Activated CD8-positive, alpha-beta memory T cell treated with anti-CD3 and anti-CD28 coated beads for 4 hours (primary cell): Measurements from ENCODE around the gene CDCP2.

Experiments used
- DNase-seq, 2 donors: peaks; one replicate each; pipeline ENCODE4 v3.0.0-alpha.2; 2020; ENCODE audit warnings: low read depth in 2 of 2

CDCP2 gene

GRCh38 chr1:54152696-54153095 lies at the start of gene CDCP2:
TSS of gene CDCP2 (minus strand) at chr1:54153000. CDS start at chr1:54152922, 78 bp downstream.
- DNase-seq: no peak

DNA sequence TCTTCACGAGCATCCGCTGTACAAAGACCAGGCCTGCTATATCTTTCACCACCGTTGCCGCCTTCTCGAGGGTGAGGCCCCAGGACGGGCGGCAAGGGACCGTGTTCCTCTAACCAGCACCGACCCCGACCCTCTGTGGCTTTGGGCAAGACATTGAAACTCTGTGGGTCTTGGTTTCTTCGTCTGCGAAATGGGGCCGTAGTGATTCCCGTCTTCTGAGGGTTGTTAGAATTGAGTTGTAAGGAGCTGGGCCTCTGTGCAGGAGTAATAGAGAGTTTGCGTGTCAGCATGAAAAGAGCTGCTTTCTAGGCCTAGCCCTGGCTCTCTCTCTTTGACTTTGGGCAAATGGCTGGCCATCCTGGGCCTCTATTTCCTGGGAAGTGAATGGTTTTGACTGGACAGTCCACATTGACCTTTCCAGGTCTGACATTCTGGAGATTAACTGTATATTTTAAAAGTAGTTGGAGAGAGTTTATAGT lies 47.8 kb upstream of the CDCP2 start:
- no peak for DNase-seq

DNA sequence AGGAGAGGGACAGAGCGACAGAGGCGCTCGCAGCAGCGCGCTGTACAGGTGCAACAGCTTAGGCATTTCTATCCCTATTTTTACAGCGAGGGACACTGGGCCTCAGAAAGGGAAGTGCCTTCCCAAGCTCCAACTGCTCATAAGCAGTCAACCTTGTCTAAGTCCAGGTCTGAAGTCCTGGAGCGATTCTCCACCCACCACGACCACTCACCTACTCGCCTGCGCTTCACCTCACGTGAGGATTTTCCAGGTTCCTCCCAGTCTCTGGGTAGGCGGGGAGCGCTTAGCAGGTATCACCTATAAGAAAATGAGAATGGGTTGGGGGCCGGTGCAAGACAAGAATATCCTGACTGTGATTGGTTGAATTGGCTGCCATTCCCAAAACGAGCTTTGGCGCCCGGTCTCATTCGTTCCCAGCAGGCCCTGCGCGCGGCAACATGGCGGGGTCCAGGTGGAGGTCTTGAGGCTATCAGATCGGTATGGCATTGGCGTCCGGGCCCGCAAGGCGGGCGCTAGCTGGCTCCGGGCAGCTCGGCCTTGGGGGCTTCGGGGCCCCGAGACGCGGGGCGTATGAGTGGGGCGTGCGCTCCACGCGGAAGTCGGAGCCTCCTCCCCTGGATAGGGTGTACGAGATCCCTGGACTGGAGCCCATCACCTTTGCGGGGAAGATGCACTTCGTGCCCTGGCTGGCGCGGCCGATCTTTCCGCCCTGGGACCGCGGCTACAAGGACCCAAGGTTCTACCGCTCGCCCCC lies 47.1 kb upstream of the CDCP2 start, which contains the start of the genes CYB5RL and MRPL37:
CYB5RL (minus strand) TSS at position 266 of the 754 bp plus-strand sequence. CDS start 4,414 bp downstream, outside the sequence.
MRPL37 (plus strand) TSS at position 403 of the 754 bp plus-strand sequence; CDS start at position 480, 77 bp downstream.
- peak; percentile 67 to 82 for DNase-seq

- no peak for DNase-seq
Measured at GRCh38 chr1:54199151-54199764, 46.5 kb upstream of the CDCP2 start.

DNA sequence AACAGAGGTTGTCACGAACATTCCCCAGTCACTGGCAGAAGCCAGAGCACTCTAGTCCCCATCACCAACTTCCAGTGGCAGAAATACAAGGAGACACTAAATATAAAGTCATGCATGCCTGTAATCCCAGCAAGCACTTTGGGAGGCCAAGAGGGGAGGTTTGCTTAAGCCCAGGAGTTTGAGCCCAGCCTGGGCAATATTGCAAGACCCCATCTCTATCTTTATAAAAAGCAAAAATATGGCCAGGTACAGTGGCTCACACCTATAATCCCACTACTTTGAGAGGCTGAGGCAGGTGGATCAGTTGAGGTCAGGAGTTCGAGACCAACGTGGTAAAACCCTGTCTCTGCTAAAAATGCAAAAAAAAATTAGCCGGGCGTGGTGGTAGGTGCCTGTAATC lies 40.7 kb upstream of the CDCP2 start:
- no peak for DNase-seq

GRCh38 chr1:54191525-54191924 lies 38.7 kb upstream of the CDCP2 start:
- DNase-seq: no peak

- no peak for DNase-seq
Measured at GRCh38 chr1:54190526-54190925, 37.7 kb upstream of the CDCP2 start.

GRCh38 chr1:54188291-54188690 lies 35.5 kb upstream of the CDCP2 start:
- no peak for DNase-seq

- DNase-seq: no peak
Measured at GRCh38 chr1:54186056-54186455, 33.3 kb upstream of the CDCP2 start.

- DNase-seq: no peak
Measured at GRCh38 chr1:54180701-54181360, 28.0 kb upstream of the CDCP2 start.

DNA sequence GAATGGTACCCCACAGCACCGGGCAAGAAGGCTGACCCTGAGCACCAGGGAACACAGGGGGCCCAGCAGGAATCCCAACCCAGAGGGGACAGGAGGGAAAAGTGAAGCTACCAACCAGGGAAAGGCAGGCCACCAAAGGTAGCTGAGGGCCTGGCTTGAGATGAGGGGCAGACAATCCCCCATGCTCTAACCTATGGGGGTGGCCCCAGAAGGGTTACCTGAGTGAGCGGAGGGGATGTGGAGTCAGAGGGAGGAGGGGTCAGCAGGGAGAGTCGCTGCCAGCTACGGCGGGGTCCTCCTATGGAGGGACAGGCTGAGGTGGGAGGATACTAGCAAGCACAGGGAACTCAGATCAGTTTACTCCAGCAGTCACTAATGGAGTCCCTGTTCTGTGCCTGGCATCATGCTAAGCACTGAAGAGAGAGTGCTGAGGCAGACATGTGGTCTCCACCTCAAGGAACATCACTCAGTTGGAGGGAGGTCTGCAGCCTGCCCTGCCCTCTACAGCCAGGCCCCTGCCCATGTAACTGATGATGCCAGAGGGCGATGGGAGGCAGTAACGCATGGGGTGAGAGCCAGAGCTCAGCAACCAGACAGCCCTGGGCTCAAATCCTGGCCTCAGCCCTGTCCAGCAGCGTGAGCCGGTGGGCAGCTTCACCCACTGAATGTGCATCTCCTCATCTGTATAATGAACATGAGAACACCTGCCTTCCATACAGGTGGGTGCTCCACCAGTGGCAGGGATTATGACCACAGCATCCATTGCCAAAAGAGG lies 25.7 kb upstream of the CDCP2 start:
- no peak for DNase-seq

DNA sequence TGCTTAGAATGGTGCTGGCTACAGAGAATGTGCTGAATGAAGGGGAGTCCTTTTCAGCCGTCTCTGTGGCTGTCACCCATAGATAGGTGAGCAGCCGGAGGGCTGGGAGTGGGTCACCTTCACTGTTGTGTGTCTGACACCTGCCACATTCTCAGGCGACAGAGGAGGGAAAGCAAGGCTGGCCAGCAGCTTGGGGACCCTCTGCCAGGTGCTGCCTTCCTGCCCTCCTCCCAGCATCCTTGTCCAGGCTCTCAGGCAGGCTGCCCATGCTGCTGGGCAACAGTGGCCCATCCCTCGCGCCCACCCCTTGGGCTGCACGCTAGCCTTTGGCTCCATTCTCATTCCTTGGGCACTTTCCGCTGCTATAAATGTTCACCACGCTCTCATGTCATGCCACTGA lies 24.9 kb upstream of the CDCP2 start:
- DNase-seq: no peak

DNA sequence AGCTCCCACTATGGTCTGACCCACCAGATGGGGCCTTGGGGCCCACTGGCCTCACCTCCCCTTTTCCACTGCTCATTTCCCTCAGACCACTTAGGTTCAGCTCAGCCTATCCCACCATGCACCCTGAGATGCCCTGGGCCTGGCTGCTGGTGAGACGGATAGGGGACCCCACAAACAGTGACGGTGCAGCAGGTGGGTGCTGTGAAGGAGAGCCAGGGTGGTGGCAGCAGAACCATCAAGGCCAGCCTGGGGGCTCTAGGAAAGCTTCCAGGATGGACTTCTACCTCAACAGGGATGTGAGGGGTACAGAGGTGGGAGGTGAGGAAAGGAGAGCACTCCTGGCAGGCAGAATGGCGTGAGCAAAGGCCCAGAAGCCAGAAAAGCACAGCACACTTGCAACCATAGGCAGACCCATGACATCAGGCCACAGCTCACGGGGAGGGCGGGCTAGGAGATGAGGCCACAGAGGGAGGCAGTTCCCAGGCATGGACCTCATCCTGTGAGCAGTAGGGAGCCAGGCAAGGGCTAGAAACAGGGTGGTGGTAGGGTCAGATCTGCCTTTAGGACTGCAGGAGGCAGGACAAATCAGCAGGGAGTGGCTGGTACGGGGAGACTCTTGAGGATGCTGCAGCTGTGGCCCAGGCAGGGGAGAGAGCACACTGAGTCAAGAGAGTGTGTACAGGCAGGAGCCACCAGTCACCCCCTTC lies 24.0 kb upstream of the CDCP2 start:
- no peak for DNase-seq

- DNase-seq: no peak
Measured at GRCh38 chr1:54174106-54174505, 21.3 kb upstream of the CDCP2 start.

GRCh38 chr1:54173681-54174080 lies 20.9 kb upstream of the CDCP2 start:
- no peak for DNase-seq

DNA sequence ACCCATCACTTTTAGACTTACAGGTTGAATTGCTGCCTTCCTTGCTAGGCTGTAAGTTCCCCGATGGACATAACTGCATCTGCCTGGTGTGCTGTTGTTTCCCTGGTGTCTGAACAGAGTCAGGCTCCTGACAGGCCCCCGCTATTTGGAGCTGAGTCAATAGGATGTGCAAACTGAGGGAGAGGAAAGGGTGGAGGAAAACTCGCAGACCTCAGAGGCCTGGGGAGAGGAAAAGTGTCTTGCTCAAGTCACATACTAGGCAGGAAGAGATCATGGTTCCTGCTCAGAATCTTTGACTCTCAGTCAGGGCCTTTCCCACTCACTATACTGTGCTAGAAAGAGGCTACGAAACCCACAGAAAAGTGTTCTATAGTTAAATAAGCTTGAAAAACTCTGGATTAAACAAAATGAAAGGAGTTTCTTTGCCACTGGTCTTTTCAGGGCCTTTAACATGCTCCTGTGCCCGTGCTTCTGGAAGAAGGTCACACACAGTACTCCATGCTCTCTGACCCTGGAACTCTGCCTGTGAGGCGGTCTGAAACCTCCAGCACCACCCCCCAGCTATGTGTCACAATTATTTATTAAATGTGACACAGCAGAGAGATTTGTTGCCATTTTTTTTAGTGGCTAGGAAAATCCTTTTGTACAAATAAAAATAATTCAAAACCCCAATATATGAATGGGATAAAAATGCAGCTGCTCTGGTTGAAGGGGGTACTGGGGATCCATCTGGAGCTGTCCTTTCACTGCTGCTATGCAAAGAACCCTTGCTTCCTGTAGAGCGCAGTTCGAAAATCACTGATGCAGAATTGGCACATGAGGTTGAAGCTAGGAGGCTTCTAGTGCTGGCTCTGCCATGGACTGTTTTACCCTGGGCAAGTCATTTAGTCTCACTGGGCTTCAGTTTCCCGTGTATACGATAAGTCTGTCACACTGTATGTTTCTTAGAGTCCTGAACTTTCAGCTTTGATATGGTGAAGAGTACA lies 20.1 kb upstream of the CDCP2 start:
- no peak for DNase-seq

- no peak for DNase-seq
Measured at GRCh38 chr1:54171606-54172005, 18.8 kb upstream of the CDCP2 start.

- DNase-seq: no peak
Measured at GRCh38 chr1:54171016-54171415, 18.2 kb upstream of the CDCP2 start.

DNA sequence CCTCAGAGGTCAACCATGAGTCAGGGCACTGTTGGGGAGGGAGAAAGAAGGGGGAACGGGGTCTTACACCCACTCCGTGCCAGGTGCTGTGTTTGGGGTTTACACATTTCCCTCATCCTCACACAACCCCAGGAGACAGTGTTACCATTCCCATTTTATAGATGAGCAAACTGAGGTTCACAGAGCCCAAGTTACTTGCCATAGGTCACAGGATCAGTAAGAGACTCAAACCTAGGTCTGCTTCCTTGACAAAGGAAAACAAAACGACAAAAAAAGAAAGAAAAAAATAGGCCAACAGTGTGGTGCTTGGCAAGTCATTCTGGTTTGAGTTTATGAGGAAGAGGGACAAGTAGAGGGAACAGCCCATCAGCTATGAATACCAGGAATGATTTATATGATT lies 16.3 kb upstream of the CDCP2 start:
- DNase-seq: no peak
